Activated T-helper 2 cell treated with anti-CD3 and anti-CD28 coated beads, Interferon-gamma antibody, Interleukin-2, Interleukin-4, amounts not matched to agents 10 μg/mL and 5 μg/mL and 100 μg/mL, durations not matched to agents 14 hours and 24 hours and 36 hours (primary cell): ENCODE data around the gene GUCY2C. TPM values are rescaled to one million over a fixed set of nuclear protein-coding genes. Genes with fewer than 3 reads are reported as not detected.
"Not testable (repeated sequence)": the region's sequence is repeated elsewhere in the genome, so short reads cannot be mapped to it uniquely, and the experiment has no call there.

Experiments used
- DNase-seq: peaks from one replicate; pipeline ENCODE4 v3.0.0; 2021; ENCODE audit warnings: low spot score
- H3K27ac Mint-ChIP-seq: one replicate; pipeline ENCODE4 v1.8.0; 2021; ENCODE audit warnings: mixed read lengths
- H3K27me3 Mint-ChIP-seq: one replicate; pipeline ENCODE4 v1.8.0; 2021; ENCODE audit warnings: low read depth, mixed read lengths
- H3K36me3 Mint-ChIP-seq: one replicate; pipeline ENCODE4 v1.8.0; 2021; ENCODE audit warnings: low read depth, mixed read lengths
- H3K4me1 Mint-ChIP-seq: one replicate; pipeline ENCODE4 v1.8.0; 2021; ENCODE audit warnings: low read depth, mixed read lengths
- H3K4me3 Mint-ChIP-seq: one replicate; pipeline ENCODE4 v1.8.0; 2021; ENCODE audit warnings: low read depth, mild to moderate bottlenecking, moderate library complexity, mixed read lengths
- H3K9me3 Mint-ChIP-seq: one replicate; pipeline ENCODE4 v1.8.0; 2021; ENCODE audit warnings: mixed read lengths
- intact Hi-C: fragments of 100-400 bp; cut with micrococcal nuclease; formaldehyde crosslinking; loops from one replicate; pipeline ENCODE4 v1.15.1; 2023
- total RNA-seq: library from RNA; stranded (reverse); gene quantifications from 2 replicates; pipeline ENCODE4 v1.2.3, GENCODE V29; 2022

Gene GUCY2C
- total RNA-seq, 1 donor from 2014 or later: not detected

- DNase-seq: no peak
- no peaks in the 10 kb centered on the region for H3K36me3 Mint-ChIP-seq
- H3K27me3 Mint-ChIP-seq: no peaks in the 10 kb centered on the region
- H3K4me3 Mint-ChIP-seq: no peak overlapping the region
- H3K4me1 Mint-ChIP-seq: no peaks in the 10 kb centered on the region
- intact Hi-C loops: no loop called here
- H3K27ac Mint-ChIP-seq: no peak overlapping the region
- no peaks in the 10 kb centered on the region for H3K9me3 Mint-ChIP-seq
Measured at GRCh38 chr12:14699923-14700322, 3.5 kb upstream of the GUCY2C start.

- Mint-ChIP-seq H3K36me3 (no peaks in the 10 kb centered on the region), H3K27me3 (peaks cover 6% of the 10 kb centered on the region), H3K4me1 (no peaks in the 10 kb centered on the region), H3K27ac (no peak overlapping the region), H3K4me3 (no peak overlapping the region), H3K9me3 (no peaks in the 10 kb centered on the region)
- no peak for DNase-seq
- intact Hi-C loops: no loop called here
Measured at GRCh38 chr12:14698555-14698954, 2.2 kb upstream of the GUCY2C start.

GRCh38 chr12:14695715-14696141, 671 bp downstream of the GUCY2C start:
- no peak for DNase-seq

GRCh38 chr12:14694970-14695369, 1.4 kb downstream of the GUCY2C start:
- H3K36me3 Mint-ChIP-seq: no peaks in the 10 kb centered on the region
- no peaks in the 10 kb centered on the region for H3K9me3 Mint-ChIP-seq
- H3K4me3 Mint-ChIP-seq: no peak overlapping the region
- intact Hi-C loops: no loop called here
- peaks cover 15% of the 10 kb centered on the region for H3K27me3 Mint-ChIP-seq
- DNase-seq: no peak
- no peak overlapping the region for H3K27ac Mint-ChIP-seq
- no peaks in the 10 kb centered on the region for H3K4me1 Mint-ChIP-seq

More at GRCh38 chr12:14695715-14696141, 671 bp downstream of the GUCY2C start:
- Mint-ChIP-seq H3K4me1 (no peaks in the 10 kb centered on the region), H3K36me3 (no peaks in the 10 kb centered on the region), H3K4me3 (no peak overlapping the region), H3K27me3 (peaks cover 15% of the 10 kb centered on the region), H3K27ac (no peak overlapping the region), H3K9me3 (no peaks in the 10 kb centered on the region)
- intact Hi-C loops: no loop called here

- Mint-ChIP-seq H3K9me3 (no peaks in the 10 kb centered on the region), H3K27me3 (peaks cover 15% of the 10 kb centered on the region)
Measured at GRCh38 chr12:14694145-14694714, 2.2 kb downstream of the GUCY2C start.

GRCh38 chr12:14693116-14693515, 3.3 kb downstream of the GUCY2C start:
- H3K4me3 Mint-ChIP-seq: no peak overlapping the region
- peaks cover 15% of the 10 kb centered on the region for H3K27me3 Mint-ChIP-seq
- DNase-seq: no peak
- no peaks in the 10 kb centered on the region for H3K9me3 Mint-ChIP-seq
- no peak overlapping the region for H3K27ac Mint-ChIP-seq
- intact Hi-C loops: no loop called here
- no peaks in the 10 kb centered on the region for H3K36me3 Mint-ChIP-seq
- no peaks in the 10 kb centered on the region for H3K4me1 Mint-ChIP-seq

More at GRCh38 chr12:14694145-14694714, 2.2 kb downstream of the GUCY2C start:
- no peak overlapping the region for H3K27ac Mint-ChIP-seq
- no peak overlapping the region for H3K4me3 Mint-ChIP-seq
- intact Hi-C loops: no loop called here
- no peaks in the 10 kb centered on the region for H3K36me3 Mint-ChIP-seq
- no peak for DNase-seq
- no peaks in the 10 kb centered on the region for H3K4me1 Mint-ChIP-seq

GRCh38 chr12:14691560-14691959, 4.8 kb downstream of the GUCY2C start:
- intact Hi-C loops: no loop called here
- peaks cover 17% of the 10 kb centered on the region for H3K27me3 Mint-ChIP-seq
- DNase-seq: no peak
- H3K27ac Mint-ChIP-seq: no peak overlapping the region
- no peak overlapping the region for H3K4me3 Mint-ChIP-seq
- no peaks in the 10 kb centered on the region for H3K4me1 Mint-ChIP-seq
- no peaks in the 10 kb centered on the region for H3K36me3 Mint-ChIP-seq
- no peaks in the 10 kb centered on the region for H3K9me3 Mint-ChIP-seq

- H3K27me3 Mint-ChIP-seq: peaks cover 17% of the 10 kb centered on the region
- H3K4me1 Mint-ChIP-seq: no peaks in the 10 kb centered on the region
- no peak overlapping the region for H3K27ac Mint-ChIP-seq
- H3K4me3 Mint-ChIP-seq: no peak overlapping the region
- intact Hi-C loops: no loop called here
- no peaks in the 10 kb centered on the region for H3K36me3 Mint-ChIP-seq
- DNase-seq: no peak
- no peaks in the 10 kb centered on the region for H3K9me3 Mint-ChIP-seq
Measured at GRCh38 chr12:14689996-14690395, 6.4 kb downstream of the GUCY2C start.

GRCh38 chr12:14689144-14689543, 7.3 kb downstream of the GUCY2C start:
- intact Hi-C loops: no loop called here
- Mint-ChIP-seq H3K27me3 (peaks cover 15% of the 10 kb centered on the region), H3K27ac (no peak overlapping the region), H3K9me3 (no peaks in the 10 kb centered on the region), H3K4me1 (no peaks in the 10 kb centered on the region), H3K36me3 (no peaks in the 10 kb centered on the region), H3K4me3 (no peak overlapping the region)
- DNase-seq: no peak

- intact Hi-C loops, H3K27ac Mint-ChIP-seq, H3K4me3 Mint-ChIP-seq: not testable (repeated sequence)
Measured at GRCh38 chr12:14682231-14682630, 14.2 kb downstream of the GUCY2C start.

GRCh38 chr12:14681625-14682024, 14.8 kb downstream of the GUCY2C start:
- peaks cover 14% of the 10 kb centered on the region for H3K27me3 Mint-ChIP-seq
- no peaks in the 10 kb centered on the region for H3K36me3 Mint-ChIP-seq
- DNase-seq: no peak
- H3K9me3 Mint-ChIP-seq: no peaks in the 10 kb centered on the region
- no peak overlapping the region for H3K4me3 Mint-ChIP-seq
- no peak overlapping the region for H3K27ac Mint-ChIP-seq
- intact Hi-C loops: no loop called here
- H3K4me1 Mint-ChIP-seq: peaks cover 8% of the 10 kb centered on the region

More at GRCh38 chr12:14682231-14682630, 14.2 kb downstream of the GUCY2C start:
- not testable (repeated sequence) for H3K36me3 Mint-ChIP-seq, DNase-seq, H3K9me3 Mint-ChIP-seq, H3K4me1 Mint-ChIP-seq
- peaks cover 16% of the 10 kb centered on the region for H3K27me3 Mint-ChIP-seq

GRCh38 chr12:14681190-14681589, 15.2 kb downstream of the GUCY2C start:
- Mint-ChIP-seq H3K4me3 (no peak overlapping the region), H3K36me3 (no peaks in the 10 kb centered on the region), H3K27me3 (peaks cover 14% of the 10 kb centered on the region), H3K9me3 (no peaks in the 10 kb centered on the region), H3K27ac (no peak overlapping the region), H3K4me1 (peaks cover 8% of the 10 kb centered on the region)
- no peak for DNase-seq
- intact Hi-C loops: no loop called here

GRCh38 chr12:14678547-14679150, 17.8 kb downstream of the GUCY2C start:
- Mint-ChIP-seq H3K4me3 (no peak overlapping the region), H3K27ac (no peak overlapping the region), H3K27me3 (peaks cover 26% of the 10 kb centered on the region), H3K4me1 (peaks cover 8% of the 10 kb centered on the region), H3K9me3 (no peaks in the 10 kb centered on the region), H3K36me3 (no peaks in the 10 kb centered on the region)
- intact Hi-C loops: no loop called here
- no peak for DNase-seq
